ENCODE data around the gene PREP.

GRCh38 chr6:105321728-105322127, 81.2 kb downstream of the PREP start:
- TF ChIP-seq CTCF (IDR thresholded peaks at IDR 0.05) (no peak), POLR2A (IDR thresholded peaks at IDR 0.05) (no peak)

Data from ovary (tissue), 3 donors.